Left hindlimb (tissue), 1 donor: ENCODE results near the gene IDH3B.

Source experiments
- DNase-seq: peaks from one replicate; pipeline ENCODE4 v3.0.0-alpha.2; 2018

The IDH3B gene

GRCh38 chr20:2655331-2656116 lies 8.5 kb downstream of the IDH3B start:
- no peak for DNase-seq

- no peak for DNase-seq
Measured at GRCh38 chr20:2654831-2655230, 9.2 kb downstream of the IDH3B start.

- no peak for DNase-seq
Measured at GRCh38 chr20:2654384-2654822, 9.6 kb downstream of the IDH3B start.

GRCh38 chr20:2653556-2654383 lies 10.2 kb downstream of the IDH3B start:
- no peak for DNase-seq

- no peak for DNase-seq
Measured at GRCh38 chr20:2652724-2653555, 11.1 kb downstream of the IDH3B start.

GRCh38 chr20:2651772-2652723 lies 12.0 kb downstream of the IDH3B start, which contains the start of gene NOP56:
TSS of gene NOP56 (plus strand) at chr20:2652632. CDS start at chr20:2652661, 29 bp downstream.
- DNase-seq: peak; percentile 96

- no peak for DNase-seq
Measured at GRCh38 chr20:2643708-2644107, 20.3 kb downstream of the IDH3B start.

- no peak for DNase-seq
Measured at GRCh38 chr20:2640899-2641298, 23.1 kb downstream of the IDH3B start.

GRCh38 chr20:2640260-2640659 lies 23.8 kb downstream of the IDH3B start:
- DNase-seq: no peak

- no peak for DNase-seq
Measured at GRCh38 chr20:2637246-2637645, 26.8 kb downstream of the IDH3B start.

GRCh38 chr20:2633381-2633780 lies 30.6 kb downstream of the IDH3B start:
- no peak for DNase-seq

GRCh38 chr20:2631228-2631627 lies 32.8 kb downstream of the IDH3B start:
- DNase-seq: no peak

GRCh38 chr20:2626853-2627541 lies 37.0 kb downstream of the IDH3B start:
- no peak for DNase-seq

GRCh38 chr20:2625062-2625461 lies 39.0 kb downstream of the IDH3B start:
- DNase-seq: no peak

GRCh38 chr20:2624190-2624589 lies 39.8 kb downstream of the IDH3B start:
- no peak for DNase-seq

- DNase-seq: no peak
Measured at GRCh38 chr20:2619961-2620595, 43.9 kb downstream of the IDH3B start.

- DNase-seq: no peak
Measured at GRCh38 chr20:2619337-2619736, 44.7 kb downstream of the IDH3B start.

GRCh38 chr20:2618815-2619214 lies 45.2 kb downstream of the IDH3B start:
- DNase-seq: no peak

- DNase-seq: no peak
Measured at GRCh38 chr20:2617099-2617714, 46.8 kb downstream of the IDH3B start.

- no peak for DNase-seq
Measured at GRCh38 chr20:2616634-2617033, 47.4 kb downstream of the IDH3B start.
